Measurements from ENCODE around the gene HERC2.

HERC2 gene

GRCh38 chr15:28101983-28102441 lies 220.0 kb downstream of the HERC2 start:
- no peak for TF ChIP-seq FOXP2 (optimal IDR thresholded peaks at IDR 0.05; ENCODE audit: borderline replicate concordance, extremely low read depth, extremely low read length, insufficient read depth)
- no peak for TF ChIP-seq SIN3A (IDR thresholded peaks at IDR 0.05; ENCODE audit: borderline replicate concordance, insufficient read depth, low read length)
- no peak for TF ChIP-seq POLR2AphosphoS5 (IDR thresholded peaks at IDR 0.05; ENCODE audit: low read depth, low read length)
- TF ChIP-seq REST (IDR thresholded peaks at IDR 0.05; ENCODE audit: insufficient read depth in 1 of 2, low read depth in 2 of 2, low read length in 2 of 2), result no peak
- no peak for TF ChIP-seq TAF1 (IDR thresholded peaks at IDR 0.05; ENCODE audit: borderline replicate concordance, insufficient read depth, low read length)

GRCh38 chr15:28101201-28101600 lies 220.8 kb downstream of the HERC2 start:
- no peak for TF ChIP-seq TAF1 (IDR thresholded peaks at IDR 0.05; ENCODE audit: borderline replicate concordance, insufficient read depth, low read length)
- TF ChIP-seq POLR2AphosphoS5 (IDR thresholded peaks at IDR 0.05; ENCODE audit: low read depth, low read length), result no peak
- TF ChIP-seq REST (IDR thresholded peaks at IDR 0.05; ENCODE audit: insufficient read depth in 1 of 2, low read depth in 2 of 2, low read length in 2 of 2), result no peak
- no peak for TF ChIP-seq FOXP2 (optimal IDR thresholded peaks at IDR 0.05; ENCODE audit: borderline replicate concordance, extremely low read depth, extremely low read length, insufficient read depth)
- no peak for TF ChIP-seq SIN3A (IDR thresholded peaks at IDR 0.05; ENCODE audit: borderline replicate concordance, insufficient read depth, low read length)

- TF ChIP-seq POLR2AphosphoS5 (IDR thresholded peaks at IDR 0.05; ENCODE audit: low read depth, low read length) (no peak), SIN3A (IDR thresholded peaks at IDR 0.05; ENCODE audit: borderline replicate concordance, insufficient read depth, low read length) (no peak)
These were observed 221.3 kb downstream of the HERC2 start for GRCh38 chr15:28100516-28101195.

DNA sequence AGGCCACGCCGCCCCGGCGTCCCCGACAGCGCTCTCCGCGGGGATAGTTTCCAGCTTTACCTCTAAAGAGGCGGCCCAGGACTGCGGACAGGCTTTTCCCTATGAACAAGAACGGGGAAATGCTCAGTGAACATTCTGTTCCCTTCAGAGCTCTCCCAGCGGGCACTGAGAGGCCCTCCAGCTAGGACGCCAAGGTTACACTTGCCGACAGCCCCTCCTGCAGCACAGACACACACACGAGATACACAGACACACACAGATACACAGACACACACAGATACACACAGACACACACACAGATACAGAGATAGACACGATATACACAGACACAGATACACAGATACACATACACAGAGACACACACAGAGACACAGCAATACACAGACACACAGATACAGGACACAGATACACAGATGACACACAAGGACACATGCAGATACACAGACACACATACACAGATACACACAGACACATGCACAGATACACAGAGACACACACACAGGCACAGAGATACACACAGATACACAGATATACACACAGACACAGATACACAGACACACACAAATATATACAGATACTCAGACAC lies 222.3 kb downstream of the HERC2 start:
- TF ChIP-seq FOXP2 (optimal IDR thresholded peaks at IDR 0.05; ENCODE audit: borderline replicate concordance, extremely low read depth, extremely low read length, insufficient read depth) (no peak), SIN3A (IDR thresholded peaks at IDR 0.05; ENCODE audit: borderline replicate concordance, insufficient read depth, low read length) (no peak), POLR2AphosphoS5 (IDR thresholded peaks at IDR 0.05; ENCODE audit: low read depth, low read length) (no peak), REST (IDR thresholded peaks at IDR 0.05; ENCODE audit: insufficient read depth in 1 of 2, low read depth in 2 of 2, low read length in 2 of 2) (no peak)

DNA sequence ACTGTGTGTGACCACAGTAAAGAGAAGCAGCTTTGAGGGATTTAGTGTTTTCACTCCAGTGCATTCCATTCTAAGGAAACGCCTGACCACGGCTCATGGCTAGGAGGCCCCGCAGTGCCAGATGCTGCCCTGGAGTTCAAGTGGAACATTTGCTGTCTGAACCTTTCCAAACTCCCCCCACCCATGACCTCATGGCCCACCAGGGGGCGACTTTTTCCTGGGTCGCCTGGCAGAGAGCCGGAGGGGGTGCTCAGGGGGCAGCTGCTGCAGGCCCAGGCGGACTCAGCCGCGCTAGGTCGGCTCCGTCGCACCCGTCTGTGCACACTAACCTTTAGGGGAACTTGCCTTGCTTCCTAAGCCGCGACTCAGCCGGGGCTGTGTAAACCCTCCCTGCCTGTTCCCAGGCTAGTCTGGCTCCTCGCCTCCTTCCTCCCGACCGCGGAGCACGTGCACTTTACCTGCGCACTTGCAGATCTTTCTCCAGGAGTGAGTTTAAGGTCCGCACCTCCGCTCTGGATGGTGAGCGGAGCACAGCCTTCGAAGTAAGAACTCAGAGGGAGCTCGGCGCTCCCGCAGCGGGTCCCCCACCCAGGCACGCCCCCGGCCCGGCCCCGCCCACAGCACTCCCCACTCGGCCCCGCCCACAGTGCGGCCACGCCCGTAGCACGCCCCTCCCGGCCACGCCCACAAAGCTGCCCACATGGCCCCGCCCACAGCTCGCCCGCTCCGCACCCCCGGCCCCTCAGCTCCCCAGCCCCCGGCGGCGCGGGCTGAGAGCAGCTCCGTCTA lies 223.0 kb downstream of the HERC2 start, which contains the start of gene OCA2:
Gene OCA2 (minus strand): TSS at position 550 of the 789 bp plus-strand sequence. CDS start 17,441 bp downstream, outside the sequence.
- no peak for TF ChIP-seq POLR2AphosphoS5 (IDR thresholded peaks at IDR 0.05; ENCODE audit: low read depth, low read length)
- no peak for TF ChIP-seq REST (IDR thresholded peaks at IDR 0.05; ENCODE audit: insufficient read depth in 1 of 2, low read depth in 2 of 2, low read length in 2 of 2)
- TF ChIP-seq SIN3A (IDR thresholded peaks at IDR 0.05; ENCODE audit: borderline replicate concordance, insufficient read depth, low read length), result no peak
- no peak for TF ChIP-seq FOXP2 (optimal IDR thresholded peaks at IDR 0.05; ENCODE audit: borderline replicate concordance, extremely low read depth, extremely low read length, insufficient read depth)
- no peak for TF ChIP-seq TAF1 (IDR thresholded peaks at IDR 0.05; ENCODE audit: borderline replicate concordance, insufficient read depth, low read length)

Measured in PFSK-1 (cell line).